GM12878 (cell line): ENCODE measurements around the gene PKP4. TPM values are rescaled to one million over a fixed set of nuclear protein-coding genes. Genes with fewer than 3 reads are reported as not detected.

Experiments
- ATAC-seq: fragments of 200-7000 bp; cut with Tn5 transposase; 3 replicates; pipeline ENCODE4 v1.9.1; 2020; ENCODE audit warnings: mild to moderate bottlenecking, moderate library complexity
- BruUV-seq: library from RNA; stranded (reverse); fragments of 400-500 nt; replicated peaks from 2 replicates; lab custom pipeline; 2021; lab: Mats Ljungman, UMichigan
- CTCF ChIA-PET: fragments of 300-600 bp; sonication (Branson Sonifier 250); formaldehyde crosslinking; extraction: SDS; loops from one replicate; lab custom pipeline; 2021; ENCODE audit warnings: inconsistent platforms; lab: Yijun Ruan, JAX
- POLR2A ChIA-PET: fragments of 350-600 bp; formaldehyde crosslinking; extraction: SDS; loops from one replicate; lab custom pipeline; 2021; ENCODE audit warnings: inconsistent platforms; lab: Charles Lee
- RAD21 ChIA-PET: fragments of 300-600 bp; sonication (Branson Sonifier 250); formaldehyde crosslinking; loops from one replicate; lab custom pipeline; 2023; ENCODE audit warnings: antibody characterized with exemption; ENCODE audit not compliant: unreplicated experiment; lab: Charles Lee
- SMC1A ChIA-PET: fragments of 300-600 bp; sonication (Branson Sonifier 250); formaldehyde crosslinking; loops from one replicate; lab custom pipeline; 2023; ENCODE audit not compliant: unreplicated experiment, uncharacterized antibody; lab: Charles Lee
- DNase-seq: peaks from one replicate; pipeline ENCODE4 v3.0.0-alpha.2; 2011; ENCODE audit warnings: low read depth, low spot score
- FAIRE-seq: peaks from 3 replicates; lab custom pipeline; 2011; peaks lifted over from hg19 to GRCh38; lab: Jason Lieb, UNC
- H2AFZ ChIP-seq: 2 replicates; pipeline ENCODE4 v1.6.0; 2011; ENCODE audit warnings: low read depth, low read length, control low read depth; ENCODE audit not compliant: control insufficient read depth
- H3K27ac ChIP-seq: 2 replicates; pipeline ENCODE4 v1.5.1; 2011; ENCODE audit warnings: control low read depth; ENCODE audit not compliant: control insufficient read depth, insufficient read depth
- H3K27me3 ChIP-seq, 2 experiments: replicated peaks in 1 of 2; 2 replicates each; pipeline versions ENCODE4 v1.6.0 to v1.6.1; 2011; ENCODE audit warnings: low read length in 1 of 2; ENCODE audit not compliant: control insufficient read depth in 2 of 2, insufficient read depth in 2 of 2
- H3K36me3 ChIP-seq, 2 experiments: 2 replicates each; pipeline ENCODE4 v1.5.1; 2011; ENCODE audit warnings: low read length in 1 of 2; ENCODE audit not compliant: control insufficient read depth in 2 of 2, insufficient read depth in 2 of 2
- H3K4me1 ChIP-seq: 2 replicates; pipeline ENCODE4 v1.6.1; 2011; ENCODE audit warnings: mild to moderate bottlenecking, low read length, moderate library complexity, mixed read lengths; ENCODE audit not compliant: control insufficient read depth, insufficient read depth
- H3K4me2 ChIP-seq: 2 replicates; pipeline ENCODE4 v1.6.0; 2011; ENCODE audit warnings: control low read depth; ENCODE audit not compliant: control insufficient read depth, insufficient read depth
- H3K4me3 ChIP-seq: fragments of 200-600 bp; sonication (generic); 2 replicates; pipeline ENCODE4 v1.5.1; 2016
- H3K79me2 ChIP-seq: 2 replicates; pipeline ENCODE4 v1.6.0; 2011; ENCODE audit warnings: low read length; ENCODE audit not compliant: control insufficient read depth, insufficient read depth
- H3K9ac ChIP-seq: 2 replicates; pipeline ENCODE4 v1.8.0; 2011; ENCODE audit warnings: low read length, control low read depth, mixed read lengths; ENCODE audit not compliant: control insufficient read depth, insufficient read depth
- H3K9me3 ChIP-seq: replicated peaks from 3 replicates; pipeline ENCODE4 v1.5.1; 2011; ENCODE audit warnings: mild to moderate bottlenecking, low read length; ENCODE audit not compliant: control insufficient read depth, insufficient read depth
- H4K20me1 ChIP-seq: 2 replicates; pipeline ENCODE4 v1.6.0; 2011; ENCODE audit not compliant: control insufficient read depth, insufficient read depth
- BHLHE40 ChIP-seq, 2 experiments: fragments of 450-650 bp in 1 of 2; IDR thresholded peaks; 2 replicates each; pipeline ENCODE4 v1.6.1; 2011 to 2017; ENCODE audit warnings: low read depth in 2 of 2, borderline replicate concordance in 1 of 2, improper control_type of control experiment in 1 of 2, low read length in 1 of 2, mild to moderate bottlenecking in 1 of 2
- CBFB ChIP-seq: IDR thresholded peaks from 2 replicates; pipeline ENCODE4 v1.6.1; 2016; ENCODE audit warnings: antibody characterized with exemption, low read depth
- CEBPB ChIP-seq, 2 experiments: fragments of 150-350 bp in 1 of 2; IDR thresholded peaks; 2 replicates each; pipeline ENCODE4 v1.6.1; 2012 to 2014; ENCODE audit warnings: low read depth in 2 of 2, low read length in 2 of 2, borderline replicate concordance in 1 of 2, inconsistent platforms in 1 of 2
- EED ChIP-seq: sonication (generic); IDR thresholded peaks from 2 replicates; pipeline ENCODE4 v1.6.1; 2016; ENCODE audit warnings: antibody characterized with exemption, low read depth
- ESRRA ChIP-seq: IDR thresholded peaks from 2 replicates; pipeline ENCODE4 v1.6.1; 2012; ENCODE audit warnings: mild to moderate bottlenecking, low read length, improper control_type of control experiment
- KAT2A ChIP-seq: conservative IDR thresholded peaks from 2 replicates; pipeline ENCODE4 v1.6.1; 2011; ENCODE audit warnings: low read depth, low read length; ENCODE audit not compliant: control insufficient read depth
- MAX ChIP-seq: IDR thresholded peaks from 2 replicates; pipeline ENCODE4 v1.6.1; 2012; ENCODE audit warnings: low read depth, low read length, improper control_type of control experiment
- MEF2B ChIP-seq: fragments of 450-650 bp; IDR thresholded peaks from 2 replicates; pipeline ENCODE4 v1.6.1; 2018; ENCODE audit warnings: mild to moderate bottlenecking, moderate library complexity; ENCODE audit not compliant: partially characterized antibody, poor library complexity, severe bottlenecking
- MYC ChIP-seq: IDR thresholded peaks from 2 replicates; pipeline ENCODE4 v1.6.1; 2011; ENCODE audit warnings: mild to moderate bottlenecking, low read length, moderate library complexity, inconsistent platforms; ENCODE audit not compliant: insufficient read depth, insufficient replicate concordance, insufficient read length, severe bottlenecking
- POU2F2 ChIP-seq: IDR thresholded peaks from 3 replicates; pipeline ENCODE4 v1.6.1; 2011; ENCODE audit warnings: low read depth, mild to moderate bottlenecking, low read length, borderline replicate concordance
- STAT3 ChIP-seq: IDR thresholded peaks from 2 replicates; pipeline ENCODE4 v1.6.1; 2011; ENCODE audit warnings: low read depth, low read length, improper control_type of control experiment
- SUZ12 ChIP-seq: fragments of 200-600 bp; sonication (generic); IDR thresholded peaks from one replicate; pipeline ENCODE4 v1.6.1; 2018; ENCODE audit warnings: antibody characterized with exemption, mild to moderate bottlenecking; ENCODE audit not compliant: unreplicated experiment
- ZNF217 ChIP-seq: fragments of 450-650 bp; IDR thresholded peaks from 2 replicates; pipeline ENCODE4 v1.6.1; 2017; ENCODE audit warnings: antibody characterized with exemption, mild to moderate bottlenecking
- in situ Hi-C: fragments of 300-500 bp; cut with MboI; formaldehyde crosslinking; loops from 9 replicates; pipeline ENCODE4 v1.14.3; 2018; ENCODE audit warnings: mixed read lengths
- intact Hi-C: fragments of 100-400 bp; cut with micrococcal nuclease; formaldehyde crosslinking; loops from one replicate; pipeline ENCODE4 v1.14.2; 2022; ENCODE audit not compliant: unreplicated experiment
- polyA plus RNA-seq, 11 experiments: library from polyadenylated mRNA; depleted of rRNA in 4 of 11; unstranded in 6 of 11; stranded (reverse) in 5 of 11; fragments of >200 nt; fragmentation: Nextera tagmentation in 4 of 11; fragmentation: Illumina TruSeq in 1 of 11; extraction: Ambion mirVana in 4 of 11; extraction: Trizol in 1 of 11; gene quantifications; 1 replicate in 1 of 11; 2 replicates in 10 of 11; pipeline versions ENCODE4 v1.2.1 to v1.2.3, GENCODE V29; 2011 to 2016; ENCODE audit warnings: inconsistent platforms in 2 of 11, missing spikeins in 2 of 11, low read depth in 1 of 11
- total RNA-seq, 4 experiments: library from RNA; depleted of rRNA in 3 of 4; stranded (reverse); fragments of >200 nt in 3 of 4; fragmentation: Illumina TruSeq in 1 of 4; extraction: Trizol in 1 of 4; gene quantifications; 2 replicates each; pipeline versions ENCODE4 v1.2.1 to v1.2.3, GENCODE V29; 2013 to 2021
- TF ChIP-seq, protein P1 (sequence below): fragments of 450-650 bp; IDR thresholded peaks from 2 replicates; pipeline ENCODE4 v1.6.1; 2016; ENCODE audit warnings: mild to moderate bottlenecking
- TF ChIP-seq, protein P2 (sequence below): IDR thresholded peaks from 2 replicates; pipeline ENCODE4 v1.6.1; 2011; ENCODE audit warnings: low read depth, mild to moderate bottlenecking, low read length, moderate library complexity, borderline replicate concordance; ENCODE audit errors: extremely low read depth
- TF ChIP-seq, protein P3 (sequence below): fragments of 450-650 bp; IDR thresholded peaks from 2 replicates; pipeline ENCODE4 v1.6.1; 2017; ENCODE audit warnings: low read depth, mild to moderate bottlenecking, moderate library complexity
- TF ChIP-seq, protein P4 (sequence below): fragments of 150-350 bp; IDR thresholded peaks from 2 replicates; pipeline ENCODE4 v1.6.1; 2016; ENCODE audit warnings: low read depth, low read length

PKP4 gene
- total and polyA plus RNA-seq, 10 of the 15 experiments (the other 5 are each of a cell fraction or from before 2014, with no cell fraction given), result 4.8 to 35.8 (median 17.7) TPM

GRCh38 chr2:158560259-158560658, 103.5 kb downstream of the PKP4 start:
- no peaks in the 10 kb centered on the region for H3K79me2 ChIP-seq
- RAD21 ChIA-PET, result no interaction called here
- H2AFZ ChIP-seq, result no peak overlapping the region
- intact Hi-C loops, result no loop called here
- FAIRE-seq (no peak), ATAC-seq (no peak)
- no peak overlapping the region for H3K27ac ChIP-seq
- CTCF ChIA-PET, result no interaction called here
- H3K36me3 ChIP-seq, result no peaks in the 10 kb centered on the region
- POLR2A ChIA-PET, result interaction anchor here (0.6 to 0.9 kb wide), 2 partner anchors 9 to 622 kb away, joined by 3 read pairs; no protein-coding TSS in a partner anchor
- H4K20me1 ChIP-seq, result no peaks in the 10 kb centered on the region
- SMC1A ChIA-PET, result interaction anchor here (1.1 to 1.2 kb wide), 2 partner anchors 9 to 50 kb away, joined by 3 to 4 read pairs; no protein-coding TSS in a partner anchor
- H3K9ac ChIP-seq, result no peak overlapping the region
- no TSS peak for BruUV-seq
- no peaks in the 10 kb centered on the region for H3K4me1 ChIP-seq
- H3K27me3 ChIP-seq, result no peaks in the 10 kb centered on the region
- no peaks in the 10 kb centered on the region for H3K9me3 ChIP-seq
- in situ Hi-C loops, result no loop called here
- TF ChIP-seq POU2F2 (no peak), KAT2A (no peak), MAX (no peak), EED (no peak), BHLHE40 (IDR thresholded peaks at IDR 0.05; ENCODE audit: borderline replicate concordance in 1 of 2, low read depth in 2 of 2, low read length in 1 of 2) (no peak), CBFB (no peak), MYC (no peak), MEF2B (no peak), STAT3 (no peak), CEBPB (IDR thresholded peaks at IDR 0.05; ENCODE audit: borderline replicate concordance in 1 of 2, low read depth in 2 of 2, low read length in 2 of 2) (no peak), ESRRA (no peak), ZNF217 (no peak), SUZ12 (no peak)
- TF ChIP-seq, protein P1, sequence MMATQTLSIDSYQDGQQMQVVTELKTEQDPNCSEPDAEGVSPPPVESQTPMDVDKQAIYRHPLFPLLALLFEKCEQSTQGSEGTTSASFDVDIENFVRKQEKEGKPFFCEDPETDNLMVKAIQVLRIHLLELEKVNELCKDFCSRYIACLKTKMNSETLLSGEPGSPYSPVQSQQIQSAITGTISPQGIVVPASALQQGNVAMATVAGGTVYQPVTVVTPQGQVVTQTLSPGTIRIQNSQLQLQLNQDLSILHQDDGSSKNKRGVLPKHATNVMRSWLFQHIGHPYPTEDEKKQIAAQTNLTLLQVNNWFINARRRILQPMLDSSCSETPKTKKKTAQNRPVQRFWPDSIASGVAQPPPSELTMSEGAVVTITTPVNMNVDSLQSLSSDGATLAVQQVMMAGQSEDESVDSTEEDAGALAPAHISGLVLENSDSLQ, result no peak
- TF ChIP-seq, protein P2, sequence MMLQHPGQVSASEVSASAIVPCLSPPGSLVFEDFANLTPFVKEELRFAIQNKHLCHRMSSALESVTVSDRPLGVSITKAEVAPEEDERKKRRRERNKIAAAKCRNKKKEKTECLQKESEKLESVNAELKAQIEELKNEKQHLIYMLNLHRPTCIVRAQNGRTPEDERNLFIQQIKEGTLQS, result no peak
- TF ChIP-seq, protein P3, sequence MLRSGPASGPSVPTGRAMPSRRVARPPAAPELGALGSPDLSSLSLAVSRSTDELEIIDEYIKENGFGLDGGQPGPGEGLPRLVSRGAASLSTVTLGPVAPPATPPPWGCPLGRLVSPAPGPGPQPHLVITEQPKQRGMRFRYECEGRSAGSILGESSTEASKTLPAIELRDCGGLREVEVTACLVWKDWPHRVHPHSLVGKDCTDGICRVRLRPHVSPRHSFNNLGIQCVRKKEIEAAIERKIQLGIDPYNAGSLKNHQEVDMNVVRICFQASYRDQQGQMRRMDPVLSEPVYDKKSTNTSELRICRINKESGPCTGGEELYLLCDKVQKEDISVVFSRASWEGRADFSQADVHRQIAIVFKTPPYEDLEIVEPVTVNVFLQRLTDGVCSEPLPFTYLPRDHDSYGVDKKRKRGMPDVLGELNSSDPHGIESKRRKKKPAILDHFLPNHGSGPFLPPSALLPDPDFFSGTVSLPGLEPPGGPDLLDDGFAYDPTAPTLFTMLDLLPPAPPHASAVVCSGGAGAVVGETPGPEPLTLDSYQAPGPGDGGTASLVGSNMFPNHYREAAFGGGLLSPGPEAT, result no peak
- TF ChIP-seq, protein P4, sequence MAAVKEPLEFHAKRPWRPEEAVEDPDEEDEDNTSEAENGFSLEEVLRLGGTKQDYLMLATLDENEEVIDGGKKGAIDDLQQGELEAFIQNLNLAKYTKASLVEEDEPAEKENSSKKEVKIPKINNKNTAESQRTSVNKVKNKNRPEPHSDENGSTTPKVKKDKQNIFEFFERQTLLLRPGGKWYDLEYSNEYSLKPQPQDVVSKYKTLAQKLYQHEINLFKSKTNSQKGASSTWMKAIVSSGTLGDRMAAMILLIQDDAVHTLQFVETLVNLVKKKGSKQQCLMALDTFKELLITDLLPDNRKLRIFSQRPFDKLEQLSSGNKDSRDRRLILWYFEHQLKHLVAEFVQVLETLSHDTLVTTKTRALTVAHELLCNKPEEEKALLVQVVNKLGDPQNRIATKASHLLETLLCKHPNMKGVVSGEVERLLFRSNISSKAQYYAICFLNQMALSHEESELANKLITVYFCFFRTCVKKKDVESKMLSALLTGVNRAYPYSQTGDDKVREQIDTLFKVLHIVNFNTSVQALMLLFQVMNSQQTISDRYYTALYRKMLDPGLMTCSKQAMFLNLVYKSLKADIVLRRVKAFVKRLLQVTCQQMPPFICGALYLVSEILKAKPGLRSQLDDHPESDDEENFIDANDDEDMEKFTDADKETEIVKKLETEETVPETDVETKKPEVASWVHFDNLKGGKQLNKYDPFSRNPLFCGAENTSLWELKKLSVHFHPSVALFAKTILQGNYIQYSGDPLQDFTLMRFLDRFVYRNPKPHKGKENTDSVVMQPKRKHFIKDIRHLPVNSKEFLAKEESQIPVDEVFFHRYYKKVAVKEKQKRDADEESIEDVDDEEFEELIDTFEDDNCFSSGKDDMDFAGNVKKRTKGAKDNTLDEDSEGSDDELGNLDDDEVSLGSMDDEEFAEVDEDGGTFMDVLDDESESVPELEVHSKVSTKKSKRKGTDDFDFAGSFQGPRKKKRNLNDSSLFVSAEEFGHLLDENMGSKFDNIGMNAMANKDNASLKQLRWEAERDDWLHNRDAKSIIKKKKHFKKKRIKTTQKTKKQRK, result no peak
- TF ChIP-seq, all 136 proteins: peak for 0
- DNase-seq, result no peak
- Histone ChIP-seq H3K4me2 (no peak overlapping the region), H3K4me3 (no peak overlapping the region)
